SU-DHL-6 (cell line): ENCODE results near the gene CIB4.

Experiments used
- H2AFZ ChIP-seq: fragments of 200-600 bp; sonication (generic); 2 replicates; pipeline ENCODE4 v1.6.1; 2014; ENCODE audit warnings: low read depth, mild to moderate bottlenecking, moderate library complexity, mixed read lengths, antibody characterized with exemption, low read length; ENCODE audit not compliant: severe bottlenecking
- H3F3A ChIP-seq: fragments of 200-600 bp; shearing (Covaris generic); 2 replicates; pipeline ENCODE4 v1.6.0; 2016; ENCODE audit warnings: antibody characterized with exemption, mild to moderate bottlenecking; ENCODE audit not compliant: insufficient read depth
- H3K27ac ChIP-seq: fragments of 200-600 bp; sonication (generic); 2 replicates; pipeline ENCODE4 v1.5.1; 2016; ENCODE audit warnings: low read depth, mild to moderate bottlenecking, low read length, moderate library complexity, mixed read lengths
- H3K27me3 ChIP-seq: fragments of 200-600 bp; sonication (generic), shearing (Covaris generic); 2 replicates; pipeline ENCODE4 v1.6.0; 2014; ENCODE audit warnings: mild to moderate bottlenecking, low read length
- H3K36me3 ChIP-seq: fragments of 200-600 bp; sonication (generic); 2 replicates; pipeline ENCODE4 v1.6.1; 2014; ENCODE audit warnings: mild to moderate bottlenecking, low read length, mixed read lengths
- H3K4me2 ChIP-seq: fragments of 300-600, 200-600 bp; shearing (Covaris generic), sonication (generic); 2 replicates; pipeline ENCODE4 v1.6.0; 2014; ENCODE audit warnings: low read length, low read depth, mild to moderate bottlenecking; ENCODE audit not compliant: poor library complexity, severe bottlenecking
- H3K4me3 ChIP-seq: fragments of 200-600 bp; sonication (generic); 2 replicates; pipeline ENCODE4 v1.5.1; 2014; ENCODE audit warnings: antibody characterized with exemption, low read length, mild to moderate bottlenecking, mixed read lengths; ENCODE audit not compliant: insufficient read depth, poor library complexity, severe bottlenecking
- H3K79me2 ChIP-seq: fragments of 200-600 bp; sonication (generic); 2 replicates; pipeline ENCODE4 v1.6.1; 2014; ENCODE audit warnings: mild to moderate bottlenecking, low read length, moderate library complexity; ENCODE audit not compliant: insufficient read depth
- H3K9ac ChIP-seq: fragments of 200-600 bp; sonication (generic); 2 replicates; pipeline ENCODE4 v1.7.0; 2014; ENCODE audit warnings: mild to moderate bottlenecking, low read length
- H3K9me2 ChIP-seq: fragments of 200-600 bp; sonication (generic); replicated peaks from 2 replicates; pipeline ENCODE4 v1.6.1; 2014; ENCODE audit warnings: low read length; ENCODE audit not compliant: insufficient read depth
- H3K9me3 ChIP-seq: fragments of 200-600 bp; sonication (generic); 2 replicates; pipeline ENCODE4 v1.6.1; 2014; ENCODE audit warnings: low read length, mixed read lengths; ENCODE audit not compliant: insufficient read depth
- H4K20me1 ChIP-seq: fragments of 200-600 bp; sonication (generic); 2 replicates; pipeline ENCODE4 v1.6.1; 2014; ENCODE audit warnings: low read depth, mild to moderate bottlenecking, antibody characterized with exemption, low read length, moderate library complexity, mixed read lengths
- EZH2phosphoT487 ChIP-seq: fragments of 200-600 bp; sonication (generic), shearing (Covaris generic); conservative IDR thresholded peaks from 2 replicates; pipeline ENCODE4 v1.6.1; 2018; ENCODE audit warnings: mild to moderate bottlenecking, antibody characterized with exemption, low read length, moderate library complexity, mixed read lengths
- TF ChIP-seq, protein P1 (sequence below): fragments of 200-600 bp; sonication (generic); IDR thresholded peaks from one replicate; pipeline ENCODE4 v1.5.1; 2017; ENCODE audit warnings: antibody characterized with exemption, mild to moderate bottlenecking, low read length, moderate library complexity; ENCODE audit not compliant: insufficient read depth, poor library complexity, severe bottlenecking

Gene CIB4

DNA sequence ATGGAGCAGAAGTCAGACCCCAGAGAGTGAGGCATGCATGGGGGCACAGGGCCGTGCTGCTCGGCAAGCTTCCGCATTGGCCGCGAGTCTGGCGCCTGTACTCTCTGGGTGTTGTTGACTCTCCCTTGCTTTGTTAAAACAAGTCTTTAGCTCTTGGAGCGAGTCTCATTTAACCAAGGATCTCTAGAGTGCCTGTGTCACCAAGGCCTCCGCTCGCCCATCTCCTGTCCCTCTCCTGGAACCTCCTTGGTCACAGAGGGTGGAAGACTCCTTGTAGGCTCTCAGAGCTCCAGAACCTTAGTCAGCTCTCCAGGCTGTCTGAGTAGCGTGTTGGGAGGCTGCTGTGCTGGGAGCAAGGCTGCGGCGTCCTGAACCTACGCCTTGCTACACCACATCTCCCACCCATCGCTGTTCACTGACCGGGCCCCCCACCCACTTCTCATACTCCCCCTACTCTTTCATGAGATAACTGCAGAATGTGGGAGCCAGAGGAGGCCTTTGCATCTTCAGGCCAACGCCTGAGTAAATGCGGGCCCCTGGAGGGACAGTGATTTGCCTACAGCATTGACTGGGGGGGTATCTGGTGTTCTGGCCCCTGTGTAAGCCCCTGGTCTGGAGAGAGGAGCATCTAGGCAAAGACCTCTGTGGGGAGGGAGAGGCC is 66.1 kb downstream of the CIB4 start:
- Histone ChIP-seq H3K4me3 (no peak overlapping the region), H3K9me3 (no peaks in the 10 kb centered on the region), H3K4me2 (no peak overlapping the region), H3K27me3 (no peaks in the 10 kb centered on the region), H3K36me3 (no peaks in the 10 kb centered on the region), H3F3A (no peaks in the 10 kb centered on the region), H3K9ac (no peak overlapping the region), H3K27ac (no peak overlapping the region), H3K79me2 (no peaks in the 10 kb centered on the region), H2AFZ (no peak overlapping the region), H4K20me1 (no peaks in the 10 kb centered on the region), H3K9me2 (no peaks in the 10 kb centered on the region)
- no peak for TF ChIP-seq EZH2phosphoT487
- TF ChIP-seq, protein P1, sequence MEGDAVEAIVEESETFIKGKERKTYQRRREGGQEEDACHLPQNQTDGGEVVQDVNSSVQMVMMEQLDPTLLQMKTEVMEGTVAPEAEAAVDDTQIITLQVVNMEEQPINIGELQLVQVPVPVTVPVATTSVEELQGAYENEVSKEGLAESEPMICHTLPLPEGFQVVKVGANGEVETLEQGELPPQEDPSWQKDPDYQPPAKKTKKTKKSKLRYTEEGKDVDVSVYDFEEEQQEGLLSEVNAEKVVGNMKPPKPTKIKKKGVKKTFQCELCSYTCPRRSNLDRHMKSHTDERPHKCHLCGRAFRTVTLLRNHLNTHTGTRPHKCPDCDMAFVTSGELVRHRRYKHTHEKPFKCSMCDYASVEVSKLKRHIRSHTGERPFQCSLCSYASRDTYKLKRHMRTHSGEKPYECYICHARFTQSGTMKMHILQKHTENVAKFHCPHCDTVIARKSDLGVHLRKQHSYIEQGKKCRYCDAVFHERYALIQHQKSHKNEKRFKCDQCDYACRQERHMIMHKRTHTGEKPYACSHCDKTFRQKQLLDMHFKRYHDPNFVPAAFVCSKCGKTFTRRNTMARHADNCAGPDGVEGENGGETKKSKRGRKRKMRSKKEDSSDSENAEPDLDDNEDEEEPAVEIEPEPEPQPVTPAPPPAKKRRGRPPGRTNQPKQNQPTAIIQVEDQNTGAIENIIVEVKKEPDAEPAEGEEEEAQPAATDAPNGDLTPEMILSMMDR = no peak

DNA sequence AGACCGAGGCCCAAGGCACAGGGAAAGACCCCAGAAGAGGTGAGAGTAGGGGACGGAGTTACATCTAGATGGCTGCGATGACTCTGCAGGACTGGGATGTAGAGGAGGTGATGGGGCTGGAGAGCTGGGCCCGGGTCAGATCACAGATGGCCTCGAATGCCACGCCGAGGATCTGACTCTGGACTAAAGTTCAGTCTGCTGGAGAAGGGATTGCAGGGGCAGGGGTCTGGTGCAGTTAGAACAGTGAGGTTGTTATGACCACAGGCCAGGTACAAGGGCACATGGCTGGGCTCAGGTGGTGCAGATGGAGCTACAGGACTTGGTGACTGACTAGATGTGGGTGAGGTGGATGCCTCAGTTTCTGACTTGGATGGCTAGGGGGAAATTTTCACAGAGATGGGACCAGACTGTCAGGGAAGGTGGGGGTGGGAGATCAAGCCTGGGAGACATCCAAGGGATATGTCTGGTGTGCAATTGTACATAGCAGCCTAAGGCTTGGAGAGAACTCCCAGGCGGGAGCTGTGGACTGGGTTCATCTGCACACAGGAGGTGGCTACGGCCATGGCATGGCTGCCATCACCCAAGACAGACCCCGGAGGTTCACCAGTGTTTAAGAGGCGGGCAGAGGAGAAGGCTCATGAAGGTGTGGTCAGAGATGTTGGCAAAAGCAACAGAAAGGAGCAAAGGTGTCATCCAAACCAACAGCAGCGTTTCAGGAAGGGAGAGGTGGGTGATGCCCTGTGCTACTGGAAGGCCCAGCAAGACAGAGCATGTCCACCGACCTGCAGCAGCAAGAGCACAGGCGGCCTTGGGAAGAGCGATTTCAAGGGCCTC is 66.9 kb downstream of the CIB4 start:
- TF ChIP-seq, protein P1 = no peak
- TF ChIP-seq EZH2phosphoT487 = no peak

DNA sequence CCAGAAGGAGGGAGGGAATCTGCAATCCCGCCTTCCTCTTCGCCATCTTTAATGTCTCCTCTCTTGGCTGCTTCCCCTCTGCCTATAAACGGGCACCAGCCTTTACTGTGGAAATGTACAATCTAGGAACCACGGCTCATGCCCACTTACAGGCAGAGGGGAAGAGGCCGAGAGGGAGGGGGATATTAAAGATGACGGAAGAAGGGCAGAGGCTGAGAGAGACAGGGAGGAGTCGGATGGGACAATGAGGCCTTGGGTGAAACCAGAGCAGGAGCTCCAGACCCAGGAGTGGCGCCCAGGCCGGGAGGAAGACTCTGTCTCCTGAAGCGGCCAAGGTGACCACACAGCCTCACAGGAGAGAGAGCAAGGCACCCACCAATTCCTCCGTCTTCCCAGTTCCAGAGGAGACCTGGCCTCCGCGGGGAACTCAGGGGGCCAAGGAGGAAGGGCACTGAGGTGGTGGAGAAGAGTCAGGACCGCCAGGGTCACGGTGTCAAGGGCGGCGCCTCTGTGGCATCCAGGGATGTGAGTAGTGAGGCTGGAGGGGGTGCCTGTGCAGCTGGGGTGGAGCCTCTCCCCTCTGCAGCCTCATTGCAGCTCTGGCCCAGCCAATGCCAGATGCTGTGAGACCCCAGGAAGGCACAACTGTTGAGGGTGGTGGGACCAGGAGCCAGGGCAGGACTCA is 67.8 kb downstream of the CIB4 start:
- no peaks in the 10 kb centered on the region for H3F3A ChIP-seq
- H2AFZ ChIP-seq = no peak overlapping the region
- no peaks in the 10 kb centered on the region for H3K36me3 ChIP-seq
- no peaks in the 10 kb centered on the region for H3K27me3 ChIP-seq
- H4K20me1 ChIP-seq = no peaks in the 10 kb centered on the region
- H3K79me2 ChIP-seq = no peaks in the 10 kb centered on the region
- H3K27ac ChIP-seq = no peak overlapping the region
- TF ChIP-seq, protein P1 = no peak
- TF ChIP-seq EZH2phosphoT487 = no peak
- H3K9ac ChIP-seq = no peak overlapping the region
- no peaks in the 10 kb centered on the region for H3K9me2 ChIP-seq
- H3K4me2 ChIP-seq = no peak overlapping the region
- H3K4me3 ChIP-seq = no peak overlapping the region
- no peaks in the 10 kb centered on the region for H3K9me3 ChIP-seq

More for the DNA sequence above, 66.9 kb downstream of the CIB4 start:
- no peak overlapping the region for H3K27ac ChIP-seq
- no peak overlapping the region for H3K4me3 ChIP-seq
- no peak overlapping the region for H3K9ac ChIP-seq
- no peaks in the 10 kb centered on the region for H3K36me3 ChIP-seq
- H3K9me3 ChIP-seq = no peaks in the 10 kb centered on the region
- H3K9me2 ChIP-seq = no peaks in the 10 kb centered on the region
- H4K20me1 ChIP-seq = no peaks in the 10 kb centered on the region
- no peaks in the 10 kb centered on the region for H3F3A ChIP-seq
- H3K27me3 ChIP-seq = no peaks in the 10 kb centered on the region
- H3K4me2 ChIP-seq = no peak overlapping the region
- no peaks in the 10 kb centered on the region for H3K79me2 ChIP-seq
- no peak overlapping the region for H2AFZ ChIP-seq
